NCI-H82 (cell line): ENCODE results near the gene GFPT2.
A peak's percentile ranks its signal among the peaks of the same experiment; 100 is the strongest.

Experiments
- DNase-seq: peaks from one replicate; lab custom pipeline; 2025; lab: John Stamatoyannopoulos, UW

The GFPT2 gene

GRCh38 chr5:180378438-180379344 is 25.6 kb upstream of the GFPT2 start:
- DNase-seq = no peak

DNA sequence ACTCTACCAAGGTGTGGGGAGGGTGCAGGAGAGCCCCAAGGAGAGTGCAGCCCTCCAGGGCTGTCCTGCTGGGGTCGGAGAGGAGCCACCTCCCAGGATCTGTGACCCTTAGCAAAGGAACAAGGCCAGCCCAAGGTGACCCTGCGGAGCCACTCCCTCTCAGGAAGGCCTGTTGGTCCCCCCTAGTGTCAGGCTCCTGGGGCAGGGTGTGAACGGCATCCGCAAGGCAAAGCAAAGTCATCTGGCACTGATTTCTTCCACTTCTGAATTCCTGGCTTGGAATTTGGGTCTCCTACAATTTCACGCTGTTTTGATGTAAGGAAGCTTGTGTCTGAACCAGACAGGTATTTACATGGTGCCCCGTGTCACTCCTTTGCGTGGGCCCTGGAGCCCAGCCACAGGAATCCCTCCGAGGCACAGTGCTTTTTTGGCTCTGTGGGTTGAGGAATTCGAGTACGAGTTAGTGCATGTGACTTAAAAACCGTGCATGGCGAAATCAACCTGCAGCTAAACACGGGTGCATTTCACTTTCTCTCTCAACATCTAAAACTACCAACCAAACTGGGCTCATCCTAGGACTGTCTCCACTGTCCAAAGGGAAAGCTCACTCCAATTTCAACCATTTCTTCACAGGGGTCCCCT is 24.5 kb upstream of the GFPT2 start:
- DNase-seq = no peak

- DNase-seq = no peak
Observed at GRCh38 chr5:180376511-180376910, 23.4 kb upstream of the GFPT2 start.

GRCh38 chr5:180375955-180376354 is 22.8 kb upstream of the GFPT2 start:
- no peak for DNase-seq

DNA sequence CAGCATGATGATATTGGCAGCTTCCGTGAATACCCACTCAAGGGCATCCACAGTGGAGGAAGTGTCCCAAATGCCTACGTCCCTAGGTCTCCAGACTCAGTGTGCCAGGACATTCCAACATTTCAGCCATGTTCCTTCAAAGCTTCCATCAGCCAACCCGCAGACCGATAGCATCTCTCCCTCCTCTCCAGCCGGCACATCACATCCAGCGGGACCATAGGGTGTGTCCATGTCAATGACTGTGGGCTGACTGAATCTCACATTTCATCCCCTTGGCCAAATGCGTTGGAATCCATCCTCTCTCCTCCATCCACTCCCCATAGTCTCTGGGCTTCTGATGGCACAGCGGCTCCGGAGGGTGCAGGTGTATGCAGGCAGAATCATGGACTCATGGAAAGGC is 22.2 kb upstream of the GFPT2 start:
- DNase-seq = no peak

DNA sequence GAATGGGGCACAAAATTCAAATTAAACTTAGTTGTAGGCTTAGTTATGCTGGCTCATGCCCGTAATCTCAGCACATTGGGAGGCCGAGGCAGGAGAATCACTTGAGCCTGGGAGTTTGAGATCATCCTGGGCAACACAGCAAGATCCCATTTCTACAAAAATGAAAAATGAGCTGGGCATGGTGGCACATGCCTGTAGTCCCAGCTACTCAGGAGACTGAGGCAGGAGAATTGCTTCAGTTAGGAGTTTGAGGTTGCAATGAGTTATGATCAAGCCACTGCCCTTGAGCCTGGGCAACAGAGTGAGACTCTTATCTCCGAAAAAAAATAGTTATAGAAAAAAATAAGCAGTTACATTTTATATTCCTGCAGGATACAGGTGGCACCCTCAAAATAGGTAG is 20.7 kb upstream of the GFPT2 start:
- no peak for DNase-seq

- DNase-seq = no peak
Observed at GRCh38 chr5:180373454-180373853, 20.3 kb upstream of the GFPT2 start.

DNA sequence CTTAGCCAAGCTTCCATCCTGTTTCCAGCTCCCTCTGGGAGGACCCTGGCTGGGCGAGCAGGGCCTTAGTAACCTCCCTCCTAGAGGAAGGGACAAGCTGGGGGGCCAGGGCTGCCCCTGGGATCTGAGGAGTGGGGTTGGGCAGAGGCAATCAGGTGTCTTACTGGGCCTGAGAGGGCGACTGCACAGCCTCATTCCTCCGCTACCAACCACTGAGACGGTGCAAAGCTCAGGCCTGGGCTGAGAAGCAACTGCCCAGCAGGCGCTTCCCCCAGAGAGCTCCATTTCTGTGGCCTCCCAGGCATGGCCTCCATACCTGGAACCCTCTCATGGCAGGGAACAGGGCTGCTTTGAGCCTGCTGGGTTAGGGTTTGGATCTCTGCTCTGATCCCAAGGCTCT is 18.8 kb upstream of the GFPT2 start:
- DNase-seq = no peak

- peak; percentile 11 for DNase-seq
Observed at GRCh38 chr5:180370861-180371641, 17.9 kb upstream of the GFPT2 start.

DNA sequence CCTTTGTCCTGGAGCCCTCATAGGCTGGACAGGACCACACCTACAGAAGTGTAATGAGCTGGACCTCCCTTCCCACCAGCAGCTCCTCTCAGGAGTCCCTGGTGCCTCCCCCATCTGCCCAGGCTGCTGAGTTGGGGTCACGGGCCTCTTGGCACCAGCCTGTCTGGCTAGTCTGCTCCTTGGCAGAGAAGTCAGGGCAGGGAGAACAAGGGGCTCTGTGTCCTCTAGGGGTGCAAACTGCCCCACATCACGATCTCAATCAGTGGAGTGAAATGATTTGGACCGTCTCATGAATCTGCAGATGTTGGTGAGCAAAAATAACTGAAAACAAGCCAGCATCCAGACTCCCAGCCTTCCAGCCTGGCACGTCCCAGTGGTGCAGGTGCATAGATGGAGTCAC is 14.9 kb upstream of the GFPT2 start:
- DNase-seq = no peak

GRCh38 chr5:180367300-180367699 is 14.2 kb upstream of the GFPT2 start:
- no peak for DNase-seq

DNA sequence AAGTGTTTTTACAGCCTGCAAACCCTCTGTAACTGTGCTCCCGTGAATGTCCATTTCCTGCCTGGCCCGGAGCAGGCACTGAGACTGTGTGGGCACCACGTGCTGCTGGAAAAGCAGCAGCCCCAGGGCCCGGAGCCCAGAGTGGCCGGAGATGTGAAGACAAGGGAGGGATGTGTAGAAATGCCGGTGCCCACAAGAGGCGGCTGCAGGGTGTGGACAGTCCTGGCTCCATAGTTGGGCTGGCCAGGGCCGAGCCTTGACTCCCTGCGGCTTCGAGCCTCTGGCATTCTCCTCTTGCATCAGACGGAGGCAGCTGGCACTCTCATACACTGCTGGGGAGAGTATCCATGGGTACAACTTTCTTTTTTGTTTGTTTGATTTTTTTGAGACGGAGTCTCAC is 13.2 kb upstream of the GFPT2 start:
- no peak for DNase-seq

DNA sequence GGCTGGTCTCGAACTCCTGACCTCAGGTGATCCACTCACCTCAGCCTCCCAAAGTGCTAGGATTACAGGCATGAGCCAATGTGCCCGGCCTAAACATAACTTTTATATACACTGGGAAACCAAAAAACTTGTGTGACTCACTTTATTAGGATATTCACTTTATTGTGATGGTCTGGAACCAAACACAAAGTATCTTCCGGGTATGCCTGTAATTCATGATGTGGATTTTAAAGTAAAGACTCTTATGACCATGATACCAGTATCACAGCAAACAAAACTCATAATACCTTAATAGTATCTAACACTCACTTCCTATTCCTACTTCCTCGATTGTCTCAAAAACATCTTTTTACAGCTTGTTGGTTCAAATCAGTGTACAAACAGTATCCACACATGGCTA is 12.7 kb upstream of the GFPT2 start:
- no peak for DNase-seq

GRCh38 chr5:180364306-180364856 is 11.2 kb upstream of the GFPT2 start:
- DNase-seq = no peak

- no peak for DNase-seq
Observed at GRCh38 chr5:180360078-180360957, 7.2 kb upstream of the GFPT2 start.

DNA sequence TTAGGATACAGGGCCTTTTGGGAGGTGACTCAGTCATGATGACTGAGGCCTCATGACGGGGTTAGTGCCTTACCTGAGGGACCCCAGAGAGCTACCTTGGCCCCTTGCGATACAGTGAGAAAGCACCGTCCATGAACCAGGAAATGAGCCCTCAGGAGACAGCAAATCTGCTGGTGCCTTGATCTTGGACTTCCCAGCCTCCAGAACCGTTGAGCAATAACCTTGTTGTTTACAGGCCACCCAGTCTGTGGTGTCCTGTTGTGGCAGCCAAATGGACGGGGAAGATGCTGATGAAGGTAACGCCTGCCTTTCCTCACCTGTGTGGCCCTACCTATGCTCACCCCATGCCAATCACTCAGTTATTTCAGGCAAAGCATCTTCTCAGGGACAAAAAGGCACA is 5.6 kb upstream of the GFPT2 start:
- DNase-seq = no peak

- DNase-seq = no peak
Observed at GRCh38 chr5:180358179-180358578, 5.0 kb upstream of the GFPT2 start.

DNA sequence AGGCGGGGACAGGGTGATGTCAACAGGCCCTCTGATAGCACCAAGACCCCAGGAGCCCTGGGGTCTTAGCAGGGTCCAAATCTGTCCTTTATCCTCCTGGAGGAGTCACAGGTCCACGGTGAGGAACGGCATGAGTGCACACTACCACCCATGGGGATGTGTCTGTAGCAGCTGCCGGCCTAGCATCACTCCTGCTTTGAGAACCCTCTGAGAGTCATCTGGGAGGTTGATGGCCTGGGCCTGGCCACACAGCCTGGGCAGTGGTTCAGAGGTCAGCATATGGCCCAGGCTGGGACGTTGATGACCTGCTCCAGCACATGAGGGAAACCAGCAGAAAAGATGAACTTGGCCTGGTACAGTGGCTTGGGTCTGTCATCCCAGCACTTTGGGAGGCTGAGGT is 1.8 kb upstream of the GFPT2 start:
- DNase-seq = no peak

DNA sequence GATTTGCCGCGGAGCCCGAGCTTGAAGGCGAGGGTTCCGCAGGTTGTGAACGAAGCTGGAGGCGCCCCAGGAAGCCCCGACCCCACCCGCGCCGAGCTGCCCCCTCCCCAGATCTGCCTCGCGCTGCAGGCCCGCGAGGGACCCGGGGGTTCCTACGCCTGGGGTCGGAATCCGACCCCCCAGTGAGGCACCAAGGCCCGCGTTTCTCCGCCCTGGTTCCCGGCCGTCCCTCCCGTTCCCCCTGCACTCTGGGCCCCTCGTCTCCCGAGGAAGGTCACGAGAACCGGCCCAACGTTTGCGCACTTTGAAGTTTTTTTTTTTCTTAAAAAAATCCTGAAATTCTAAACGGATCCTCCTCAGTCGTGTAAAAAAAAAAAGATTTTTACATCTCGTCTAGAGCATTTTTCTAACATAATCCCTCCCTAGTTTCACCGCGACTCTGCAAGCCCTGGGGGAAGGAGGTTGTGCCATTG is 880 bp upstream of the GFPT2 start:
- DNase-seq = no peak

- no peak for DNase-seq
Observed at GRCh38 chr5:180352116-180353047, 754 bp downstream of the GFPT2 start.
